ENCODE results near the gene PPP4R2. TPM values are rescaled to one million over a fixed set of nuclear protein-coding genes. Genes with fewer than 3 reads are reported as not detected.

Gene PPP4R2
- total and polyA plus RNA-seq, 2 of the 8 experiments (the other 6 are each of a cell fraction or from before 2014, with no cell fraction given) = 11.5 to 89.9 TPM

GRCh38 chr3:73052857-73053256 lies 56.2 kb downstream of the PPP4R2 start (continued):
- TF ChIP-seq CHD7 (IDR thresholded peaks at IDR 0.05; ENCODE audit: insufficient replicate concordance, low read length) (no peak), TAF7 (optimal IDR thresholded peaks at IDR 0.05; ENCODE audit: borderline replicate concordance, low read depth, low read length) (no peak), ASH2L (IDR thresholded peaks at IDR 0.05; ENCODE audit: low read length) (no peak), SP2 (IDR thresholded peaks at IDR 0.05; ENCODE audit: low read length) (no peak), RFX5 (IDR thresholded peaks at IDR 0.05; ENCODE audit: borderline replicate concordance, low read depth, low read length) (no peak), TEAD4 (IDR thresholded peaks at IDR 0.05; ENCODE audit: low read depth, low read length) (no peak), CBX5 (IDR thresholded peaks at IDR 0.05; ENCODE audit: low read depth, low read length) (no peak), HDAC6 (IDR thresholded peaks at IDR 0.05; ENCODE audit: low read depth, low read length) (no peak), EZH2 (IDR thresholded peaks at IDR 0.05; ENCODE audit: low read depth, low read length, severe bottlenecking) (no peak), EP300 (IDR thresholded peaks at IDR 0.05; ENCODE audit: borderline replicate concordance in 1 of 2, low read depth in 2 of 2, low read length in 2 of 2) (no peak), PHF8 (conservative IDR thresholded peaks at IDR 0.05; ENCODE audit: low read depth, low read length) (no peak), SP1 (IDR thresholded peaks at IDR 0.05; ENCODE audit: low read depth, low read length) (no peak), CHD1 (IDR thresholded peaks at IDR 0.05; ENCODE audit: low read depth, low read length) (no peak)

Data from H1 (cell line).